Hepatocyte (in vitro differentiated cells): ENCODE results near the gene LIMK2. TPM values are rescaled to one million over a fixed set of nuclear protein-coding genes. Genes with fewer than 3 reads are reported as not detected.

Experiments
- DNase-seq: peaks from one replicate; pipeline ENCODE4 v3.0.0-alpha.2; 2016; ENCODE audit warnings: low spot score
- H2AFZ ChIP-seq: fragments of 200-600 bp; sonication (generic); 2 replicates; pipeline ENCODE4 v1.6.0; 2016; ENCODE audit warnings: antibody characterized with exemption, mild to moderate bottlenecking
- H3K27ac ChIP-seq: fragments of 200-600 bp; sonication (generic); 2 replicates; pipeline ENCODE4 v1.5.1; 2016; ENCODE audit warnings: mild to moderate bottlenecking
- H3K27me3 ChIP-seq: fragments of 200-600 bp; sonication (generic); 2 replicates; pipeline ENCODE4 v1.6.1; 2016
- H3K36me3 ChIP-seq: fragments of 200-600 bp; sonication (generic); replicated peaks from 2 replicates; pipeline ENCODE4 v1.5.1; 2016; ENCODE audit warnings: low read depth; ENCODE audit not compliant: insufficient read depth
- H3K4me1 ChIP-seq: fragments of 200-600 bp; sonication (generic); 2 replicates; pipeline ENCODE4 v1.5.1; 2016; ENCODE audit warnings: mild to moderate bottlenecking, moderate library complexity; ENCODE audit not compliant: insufficient read depth
- H3K4me2 ChIP-seq: fragments of 200-600 bp; sonication (generic); 2 replicates; pipeline ENCODE4 v1.6.0; 2016
- H3K4me3 ChIP-seq: fragments of 200-600 bp; sonication (generic); 2 replicates; pipeline ENCODE4 v1.5.1; 2016; ENCODE audit warnings: mild to moderate bottlenecking
- H3K79me2 ChIP-seq: fragments of 200-600 bp; sonication (generic); 2 replicates; pipeline ENCODE4 v1.6.0; 2017; ENCODE audit warnings: mild to moderate bottlenecking
- H3K9me2 ChIP-seq: fragments of 200-600 bp; sonication (generic); replicated peaks from 2 replicates; pipeline ENCODE4 v1.6.0; 2017; ENCODE audit warnings: mild to moderate bottlenecking; ENCODE audit not compliant: insufficient read depth
- H3K9me3 ChIP-seq: fragments of 200-600 bp; sonication (generic); 2 replicates; pipeline ENCODE4 v1.5.1; 2016; ENCODE audit warnings: low read depth, mild to moderate bottlenecking
- H4K20me1 ChIP-seq: fragments of 200-600 bp; sonication (generic); 2 replicates; pipeline ENCODE4 v1.6.0; 2016; ENCODE audit warnings: mild to moderate bottlenecking; ENCODE audit not compliant: insufficient read depth, poor library complexity, severe bottlenecking
- CTCF ChIP-seq: fragments of 200-600 bp; sonication (generic); IDR thresholded peaks from 2 replicates; pipeline ENCODE4 v1.5.1; 2016; ENCODE audit warnings: antibody characterized with exemption, mild to moderate bottlenecking; ENCODE audit not compliant: poor library complexity
- EZH2 ChIP-seq: fragments of 200-600 bp; sonication (generic); IDR thresholded peaks from 2 replicates; pipeline ENCODE4 v1.6.1; 2016; ENCODE audit warnings: antibody characterized with exemption, mild to moderate bottlenecking, borderline replicate concordance
- EZH2phosphoT487 ChIP-seq: fragments of 200-600 bp; sonication (generic); IDR thresholded peaks from one replicate; pipeline ENCODE4 v1.6.1; 2018; ENCODE audit warnings: antibody characterized with exemption, mild to moderate bottlenecking, low read depth, moderate library complexity; ENCODE audit not compliant: unreplicated experiment, severe bottlenecking
- WGBS: methylation state at CpG from one replicate; pipeline ENCODE4 v1.1.6; 2016; ENCODE audit warnings: low lambda C conversion rate; ENCODE audit errors: missing lambda C conversion rate; 5-methylcytosine and 5-hydroxymethylcytosine counted together
- polyA plus RNA-seq: library from polyadenylated mRNA; unstranded; fragments of >200 nt; fragmentation: Nextera tagmentation; extraction: Ambion mirVana; gene quantifications from 2 replicates; pipeline ENCODE4 v1.2.1, GENCODE V29; 2016
- total RNA-seq: library from RNA; depleted of rRNA; stranded (reverse); fragments of >200 nt; gene quantifications from 2 replicates; pipeline ENCODE4 v1.2.3, GENCODE V29; 2014

The LIMK2 gene
- total and polyA plus RNA-seq, 2 experiments from 2014 or later: 45.9 to 49.9 TPM

- H3K4me3 ChIP-seq: no peak overlapping the region
- H3K4me2 ChIP-seq: no peak overlapping the region
- TF ChIP-seq EZH2phosphoT487 (no peak), CTCF (no peak), EZH2 (no peak)
- H3K9me2 ChIP-seq: no peaks in the 10 kb centered on the region
- H3K79me2 ChIP-seq: peaks cover 5% of the 10 kb centered on the region
- no peaks in the 10 kb centered on the region for H3K4me1 ChIP-seq
- H2AFZ ChIP-seq: no peak overlapping the region
- H3K27ac ChIP-seq: no peak overlapping the region
- DNase-seq: no peak
- no peaks in the 10 kb centered on the region for H3K27me3 ChIP-seq
- 94% methylated on average over 9 of the region's 9 CpGs for WGBS
- H4K20me1 ChIP-seq: no peaks in the 10 kb centered on the region
- H3K36me3 ChIP-seq: no peaks in the 10 kb centered on the region
- H3K9me3 ChIP-seq: no peaks in the 10 kb centered on the region
Measured at GRCh38 chr22:31326877-31327276, 114.8 kb downstream of the LIMK2 start.

- no peak overlapping the region for H3K4me3 ChIP-seq
- no peaks in the 10 kb centered on the region for H3K9me3 ChIP-seq
- no peak overlapping the region for H3K4me2 ChIP-seq
- H3K79me2 ChIP-seq: peaks cover 5% of the 10 kb centered on the region
- TF ChIP-seq EZH2 (no peak), CTCF (no peak), EZH2phosphoT487 (no peak)
- no peaks in the 10 kb centered on the region for H3K9me2 ChIP-seq
- 88% methylated on average over 9 of the region's 9 CpGs for WGBS
- no peak overlapping the region for H3K27ac ChIP-seq
- H3K27me3 ChIP-seq: no peaks in the 10 kb centered on the region
- no peaks in the 10 kb centered on the region for H3K4me1 ChIP-seq
- no peaks in the 10 kb centered on the region for H3K36me3 ChIP-seq
- DNase-seq: no peak
- no peaks in the 10 kb centered on the region for H4K20me1 ChIP-seq
- H2AFZ ChIP-seq: no peak overlapping the region
Measured at GRCh38 chr22:31327806-31328543, 115.9 kb downstream of the LIMK2 start.

- Histone ChIP-seq H3K9me2 (no peaks in the 10 kb centered on the region), H3K9me3 (no peaks in the 10 kb centered on the region), H3K36me3 (no peaks in the 10 kb centered on the region), H3K4me1 (no peaks in the 10 kb centered on the region), H2AFZ (no peak overlapping the region), H3K27ac (no peak overlapping the region), H3K4me3 (no peak overlapping the region), H4K20me1 (no peaks in the 10 kb centered on the region), H3K27me3 (no peaks in the 10 kb centered on the region), H3K4me2 (no peak overlapping the region), H3K79me2 (peaks cover 5% of the 10 kb centered on the region)
- WGBS: 94% methylated on average over 13 of the region's 13 CpGs
- TF ChIP-seq EZH2phosphoT487: no peak
- TF ChIP-seq CTCF: no peak
- TF ChIP-seq EZH2: no peak
- no peak for DNase-seq
Measured at GRCh38 chr22:31328544-31328960, 116.5 kb downstream of the LIMK2 start.
